HFFc6 (cell line): Measurements from ENCODE around the gene TRPC4. TPM values are rescaled to one million over a fixed set of nuclear protein-coding genes. Genes with fewer than 3 reads are reported as not detected.
A peak's percentile ranks its signal among the peaks of the same experiment; 100 is the strongest.

Experiments used
- DNase-seq: peaks from one replicate; pipeline ENCODE4 v3.0.0-alpha.2; 2018
- H3K27ac Mint-ChIP-seq: 2 replicates; pipeline ENCODE4 v1.8.0; 2020; ENCODE audit warnings: mild to moderate bottlenecking, mixed read lengths
- H3K27me3 Mint-ChIP-seq: 2 replicates; pipeline ENCODE4 v1.8.0; 2021; ENCODE audit warnings: mild to moderate bottlenecking, moderate library complexity, mixed read lengths; ENCODE audit not compliant: insufficient read depth
- H3K36me3 Mint-ChIP-seq: 2 replicates; pipeline ENCODE4 v1.8.0; 2021; ENCODE audit warnings: low read depth, mixed read lengths
- H3K4me1 Mint-ChIP-seq: 2 replicates; pipeline ENCODE4 v1.8.0; 2020; ENCODE audit warnings: low read depth, mixed read lengths
- H3K4me3 Mint-ChIP-seq: 2 replicates; pipeline ENCODE4 v1.8.0; 2020; ENCODE audit warnings: mild to moderate bottlenecking, moderate library complexity, mixed read lengths
- H3K9me3 Mint-ChIP-seq: 2 replicates; pipeline ENCODE4 v1.8.0; 2020; ENCODE audit warnings: mild to moderate bottlenecking, mixed read lengths
- total RNA-seq, 6 experiments: library from RNA; stranded (reverse); fragmentation: NEBNext Ultra II Directional; extraction: Animal tissue kit (Norgen Biotek cat#: 25700); gene quantifications; 2 replicates in 1 of 6; 3 replicates in 5 of 6; pipeline ENCODE4 v1.2.3, GENCODE V29; 2021
- TF ChIP-seq, protein P1 (sequence below): fragments of 200-600 bp; sonication (generic); IDR thresholded peaks from 2 replicates; pipeline ENCODE4 v1.5.0; 2021; ENCODE audit warnings: antibody characterized with exemption, mild to moderate bottlenecking

The TRPC4 gene
- total RNA-seq, 6 experiments from 2014 or later, result 14.3 to 17.5 (median 15.4) TPM

DNA sequence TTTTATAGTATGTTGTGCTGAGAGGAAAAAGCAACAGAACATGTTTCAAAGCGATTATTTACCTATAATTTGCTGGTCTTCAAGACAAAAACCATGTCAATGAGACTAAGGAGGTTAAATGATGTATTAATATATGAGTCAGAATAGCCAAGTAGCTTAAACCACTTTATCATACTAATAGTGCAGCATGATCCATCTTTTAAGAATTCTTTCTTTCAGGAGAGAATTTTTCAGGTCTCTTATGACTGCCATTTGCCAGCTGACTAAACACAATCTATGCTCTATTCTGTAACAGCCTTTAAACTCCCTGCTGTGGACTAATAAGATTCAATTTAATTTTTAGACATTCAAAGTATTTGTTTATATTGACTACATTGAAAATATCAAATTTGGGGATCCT, 93.7 kb downstream of the TRPC4 start:
- Mint-ChIP-seq H3K4me1 (peaks cover 33% of the 10 kb centered on the region), H3K9me3 (no peaks in the 10 kb centered on the region), H3K36me3 (peaks cover 19% of the 10 kb centered on the region), H3K4me3 (no peak overlapping the region), H3K27me3 (no peaks in the 10 kb centered on the region), H3K27ac (peak overlapping the region; percentile 42)
- peak; percentile 34 for DNase-seq
- TF ChIP-seq, protein P1, sequence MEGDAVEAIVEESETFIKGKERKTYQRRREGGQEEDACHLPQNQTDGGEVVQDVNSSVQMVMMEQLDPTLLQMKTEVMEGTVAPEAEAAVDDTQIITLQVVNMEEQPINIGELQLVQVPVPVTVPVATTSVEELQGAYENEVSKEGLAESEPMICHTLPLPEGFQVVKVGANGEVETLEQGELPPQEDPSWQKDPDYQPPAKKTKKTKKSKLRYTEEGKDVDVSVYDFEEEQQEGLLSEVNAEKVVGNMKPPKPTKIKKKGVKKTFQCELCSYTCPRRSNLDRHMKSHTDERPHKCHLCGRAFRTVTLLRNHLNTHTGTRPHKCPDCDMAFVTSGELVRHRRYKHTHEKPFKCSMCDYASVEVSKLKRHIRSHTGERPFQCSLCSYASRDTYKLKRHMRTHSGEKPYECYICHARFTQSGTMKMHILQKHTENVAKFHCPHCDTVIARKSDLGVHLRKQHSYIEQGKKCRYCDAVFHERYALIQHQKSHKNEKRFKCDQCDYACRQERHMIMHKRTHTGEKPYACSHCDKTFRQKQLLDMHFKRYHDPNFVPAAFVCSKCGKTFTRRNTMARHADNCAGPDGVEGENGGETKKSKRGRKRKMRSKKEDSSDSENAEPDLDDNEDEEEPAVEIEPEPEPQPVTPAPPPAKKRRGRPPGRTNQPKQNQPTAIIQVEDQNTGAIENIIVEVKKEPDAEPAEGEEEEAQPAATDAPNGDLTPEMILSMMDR, result no peak

DNA sequence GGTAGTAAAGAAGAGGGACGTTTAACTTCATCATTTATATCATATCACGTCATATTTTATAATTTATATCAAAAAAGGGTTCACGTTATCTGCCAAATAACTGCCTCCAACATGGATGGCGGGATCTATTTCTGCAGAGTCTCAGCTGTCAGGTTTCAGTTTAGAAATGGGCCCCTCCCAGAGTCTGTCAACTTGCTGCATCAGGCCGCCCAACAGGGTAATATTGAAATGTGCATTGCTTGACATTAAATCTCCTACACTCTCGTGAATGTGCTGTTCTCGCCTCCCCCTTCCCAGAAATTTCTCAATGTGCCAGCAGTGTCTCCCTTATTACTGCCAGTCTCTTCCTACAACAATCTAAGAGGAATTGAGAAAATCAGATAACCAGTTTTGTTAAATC, 96.9 kb downstream of the TRPC4 start:
- TF ChIP-seq, protein P1, result no peak
- Mint-ChIP-seq H3K27ac (no peak overlapping the region), H3K4me3 (no peak overlapping the region), H3K4me1 (peaks cover 34% of the 10 kb centered on the region), H3K9me3 (no peaks in the 10 kb centered on the region), H3K27me3 (no peaks in the 10 kb centered on the region), H3K36me3 (peaks cover 11% of the 10 kb centered on the region)
- no peak for DNase-seq

DNA sequence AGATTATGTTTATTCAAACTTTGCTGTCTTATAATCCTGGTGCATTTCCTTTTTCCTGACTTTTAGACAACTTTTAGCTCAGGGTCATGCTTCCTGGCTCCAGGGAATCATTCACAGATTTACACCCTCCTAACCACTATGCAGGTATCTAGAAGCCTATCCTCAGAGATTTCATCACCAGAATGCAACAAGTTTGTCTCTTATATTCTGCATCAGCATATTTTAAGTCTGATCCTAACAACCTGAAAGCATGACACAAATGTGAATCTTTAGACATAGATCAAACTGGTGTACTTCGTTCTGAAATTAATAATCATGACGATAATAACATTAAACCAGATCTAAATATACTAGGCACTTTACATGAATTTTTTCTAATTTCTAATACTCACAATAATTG, 100.0 kb downstream of the TRPC4 start:
- no peak for DNase-seq
- no peak overlapping the region for H3K27ac Mint-ChIP-seq
- H3K9me3 Mint-ChIP-seq, result no peaks in the 10 kb centered on the region
- H3K4me3 Mint-ChIP-seq, result no peak overlapping the region
- TF ChIP-seq, protein P1, result no peak
- H3K4me1 Mint-ChIP-seq, result peaks cover 26% of the 10 kb centered on the region
- no peaks in the 10 kb centered on the region for H3K27me3 Mint-ChIP-seq
- peaks cover 7% of the 10 kb centered on the region; the same call in 1 of the 2 replicates for H3K36me3 Mint-ChIP-seq

DNA sequence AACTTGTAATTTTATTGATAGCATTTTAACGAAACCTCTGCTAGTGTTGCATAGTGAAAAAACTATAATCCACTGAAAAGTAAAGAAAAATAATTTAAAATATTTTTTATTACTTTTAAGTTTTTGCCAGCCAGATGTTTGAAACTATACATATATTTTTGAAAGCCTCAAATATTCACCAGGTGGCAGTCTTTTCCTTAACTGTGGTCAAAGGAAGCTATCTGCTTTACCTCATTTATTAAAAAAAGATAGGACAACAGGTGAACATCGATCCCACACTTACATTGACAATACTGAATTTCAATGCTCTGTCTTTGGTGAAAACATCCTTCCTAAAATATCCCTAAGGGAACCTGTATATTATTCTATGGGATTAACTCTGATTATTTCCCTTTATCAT, 100.5 kb downstream of the TRPC4 start:
- Mint-ChIP-seq H3K9me3 (no peaks in the 10 kb centered on the region), H3K27ac (no peak overlapping the region), H3K27me3 (no peaks in the 10 kb centered on the region), H3K4me3 (no peak overlapping the region), H3K4me1 (peaks cover 26% of the 10 kb centered on the region), H3K36me3 (peaks cover 7% of the 10 kb centered on the region)
- DNase-seq, result no peak
- TF ChIP-seq, protein P1, result peak; percentile 63

DNA sequence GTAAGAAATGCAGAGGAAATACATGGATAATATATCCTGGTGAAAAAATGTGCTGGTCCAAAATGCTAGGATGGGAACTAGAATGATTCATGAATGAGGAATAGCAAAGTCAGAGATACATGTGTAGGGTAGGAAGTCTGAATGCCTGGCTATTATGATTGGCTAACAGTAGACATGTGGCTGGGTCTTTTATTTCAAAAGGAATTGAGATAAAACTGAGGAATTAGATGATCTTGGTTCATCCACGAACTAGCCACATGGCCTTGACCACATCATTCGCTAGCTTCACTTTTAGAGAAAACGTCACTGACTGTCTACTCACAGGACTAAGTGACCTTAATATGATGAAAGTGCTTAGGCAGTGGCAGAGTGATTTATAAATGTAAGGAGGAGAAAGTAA, 103.1 kb downstream of the TRPC4 start:
- Mint-ChIP-seq H3K36me3 (peaks cover 12% of the 10 kb centered on the region; the same call in 1 of the 2 replicates), H3K4me3 (no peak overlapping the region), H3K4me1 (peaks cover 29% of the 10 kb centered on the region), H3K27me3 (no peaks in the 10 kb centered on the region), H3K9me3 (no peaks in the 10 kb centered on the region), H3K27ac (no peak overlapping the region)
- TF ChIP-seq, protein P1, result no peak
- no peak for DNase-seq

DNA sequence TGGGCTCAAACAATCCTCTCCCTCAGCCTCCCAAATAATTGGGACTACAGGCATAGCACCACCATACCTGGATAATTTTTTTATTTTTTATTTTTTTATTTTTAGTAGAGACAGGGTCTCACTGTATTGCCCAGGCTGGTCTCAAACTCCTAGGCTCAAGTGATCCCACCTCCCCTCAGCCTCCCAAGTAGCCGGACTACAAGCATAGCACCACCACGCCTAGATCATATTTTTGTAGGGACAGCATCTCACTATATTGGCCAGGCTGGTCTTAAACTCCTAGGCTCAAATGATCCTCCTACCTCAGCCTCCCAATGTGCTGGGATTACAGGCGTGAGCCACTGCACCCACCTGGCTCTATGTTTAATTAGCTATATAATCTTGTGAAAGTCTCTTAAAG, 114.2 kb downstream of the TRPC4 start:
- no peak overlapping the region for H3K4me3 Mint-ChIP-seq
- no peaks in the 10 kb centered on the region for H3K27me3 Mint-ChIP-seq
- peaks cover 10% of the 10 kb centered on the region for H3K36me3 Mint-ChIP-seq
- H3K4me1 Mint-ChIP-seq, result peaks cover 30% of the 10 kb centered on the region
- H3K27ac Mint-ChIP-seq, result no peak overlapping the region
- no peaks in the 10 kb centered on the region for H3K9me3 Mint-ChIP-seq
- no peak for DNase-seq
- TF ChIP-seq, protein P1, result no peak
